Bronchial epithelial cell (primary cell): ENCODE data around the gene TPRG1. TPM values are rescaled to one million over a fixed set of nuclear protein-coding genes. Genes with fewer than 3 reads are reported as not detected.

Experiments used
- DNase-seq: peaks from one replicate; pipeline ENCODE4 v3.0.0-alpha.2; 2010; ENCODE audit warnings: low read depth
- FAIRE-seq: peaks from 2 replicates; lab custom pipeline; 2011; peaks lifted over from hg19 to GRCh38; lab: Jason Lieb, UNC
- H3K27me3 ChIP-seq: 2 replicates; pipeline ENCODE4 v1.5.1; 2011; ENCODE audit warnings: low read length; ENCODE audit not compliant: control insufficient read depth, insufficient read depth
- H3K36me3 ChIP-seq: 2 replicates; pipeline ENCODE4 v1.5.1; 2011; ENCODE audit warnings: low read length; ENCODE audit not compliant: control insufficient read depth, insufficient read depth
- H3K4me3 ChIP-seq: 2 replicates; pipeline ENCODE4 v1.5.1; 2011; ENCODE audit warnings: mild to moderate bottlenecking, low read depth, low read length, control low read depth
- total RNA-seq: library from RNA; depleted of rRNA; stranded (reverse); fragments of >200 nt; gene quantifications from 2 replicates; pipeline ENCODE4 v1.2.1, GENCODE V29; 2014
- TF ChIP-seq, protein P1 (sequence below): IDR thresholded peaks from 2 replicates; pipeline ENCODE4 v1.5.1; 2011; ENCODE audit warnings: mild to moderate bottlenecking, moderate library complexity, low read length, control low read depth, inconsistent platforms; ENCODE audit not compliant: insufficient read depth, severe bottlenecking

Gene TPRG1
- total RNA-seq, 1 donor from 2014 or later = 1.6 TPM

GRCh38 chr3:189143321-189143720, 28.4 kb upstream of the TPRG1 start:
- Histone ChIP-seq H3K4me3 (no peak overlapping the region), H3K36me3 (no peaks in the 10 kb centered on the region), H3K27me3 (no peaks in the 10 kb centered on the region)
- TF ChIP-seq, protein P1, sequence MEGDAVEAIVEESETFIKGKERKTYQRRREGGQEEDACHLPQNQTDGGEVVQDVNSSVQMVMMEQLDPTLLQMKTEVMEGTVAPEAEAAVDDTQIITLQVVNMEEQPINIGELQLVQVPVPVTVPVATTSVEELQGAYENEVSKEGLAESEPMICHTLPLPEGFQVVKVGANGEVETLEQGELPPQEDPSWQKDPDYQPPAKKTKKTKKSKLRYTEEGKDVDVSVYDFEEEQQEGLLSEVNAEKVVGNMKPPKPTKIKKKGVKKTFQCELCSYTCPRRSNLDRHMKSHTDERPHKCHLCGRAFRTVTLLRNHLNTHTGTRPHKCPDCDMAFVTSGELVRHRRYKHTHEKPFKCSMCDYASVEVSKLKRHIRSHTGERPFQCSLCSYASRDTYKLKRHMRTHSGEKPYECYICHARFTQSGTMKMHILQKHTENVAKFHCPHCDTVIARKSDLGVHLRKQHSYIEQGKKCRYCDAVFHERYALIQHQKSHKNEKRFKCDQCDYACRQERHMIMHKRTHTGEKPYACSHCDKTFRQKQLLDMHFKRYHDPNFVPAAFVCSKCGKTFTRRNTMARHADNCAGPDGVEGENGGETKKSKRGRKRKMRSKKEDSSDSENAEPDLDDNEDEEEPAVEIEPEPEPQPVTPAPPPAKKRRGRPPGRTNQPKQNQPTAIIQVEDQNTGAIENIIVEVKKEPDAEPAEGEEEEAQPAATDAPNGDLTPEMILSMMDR = no peak
- FAIRE-seq (no peak), DNase-seq (no peak)

DNA sequence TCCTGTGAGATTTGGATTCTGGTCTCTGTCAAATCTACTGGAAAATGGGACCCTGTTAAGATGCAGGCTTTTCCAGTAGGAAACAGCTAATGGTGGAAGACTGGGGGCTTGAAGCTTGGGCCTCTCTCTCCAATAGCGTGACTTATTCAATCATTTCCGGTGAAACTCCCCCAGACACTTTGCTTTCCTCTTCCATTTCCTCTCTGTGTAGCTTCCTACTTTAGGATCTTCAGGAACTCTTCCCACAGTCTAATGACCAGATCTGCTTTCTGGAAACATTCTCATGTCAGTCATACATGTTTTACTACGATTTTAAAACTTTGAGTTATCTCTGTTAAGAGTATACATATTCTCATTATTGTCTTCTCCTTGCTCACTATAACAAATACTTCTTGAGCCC, 28.0 kb upstream of the TPRG1 start:
- Histone ChIP-seq H3K4me3 (no peak overlapping the region), H3K27me3 (no peaks in the 10 kb centered on the region), H3K36me3 (no peaks in the 10 kb centered on the region)
- no peak for DNase-seq
- FAIRE-seq = no peak
- TF ChIP-seq, protein P1 = no peak

- H3K4me3 ChIP-seq = no peak overlapping the region
- peaks cover 2% of the 10 kb centered on the region for H3K27me3 ChIP-seq
- FAIRE-seq (no peak), DNase-seq (peak; percentile 69)
- TF ChIP-seq, protein P1 = no peak
- no peaks in the 10 kb centered on the region for H3K36me3 ChIP-seq
Observed at GRCh38 chr3:189144645-189145044, 27.1 kb upstream of the TPRG1 start.

DNA sequence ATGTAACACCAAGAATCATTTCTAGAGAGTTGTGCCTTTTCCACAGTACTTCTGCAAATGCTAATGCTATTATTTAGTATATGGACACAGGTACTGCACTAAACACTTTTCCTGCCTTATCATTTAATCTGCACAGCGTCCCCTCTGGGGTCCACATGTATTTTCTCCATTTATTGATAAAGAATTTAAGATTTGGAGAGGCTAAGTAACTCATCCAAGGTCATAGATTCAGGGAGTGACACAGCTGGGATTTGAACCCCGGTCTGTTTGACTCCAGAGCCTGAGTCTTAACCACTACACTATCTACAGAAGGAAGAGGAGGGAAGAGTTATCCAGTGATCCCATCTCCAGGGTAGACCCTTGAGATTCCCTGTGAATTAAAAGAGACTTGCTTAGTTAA, 24.9 kb upstream of the TPRG1 start:
- TF ChIP-seq, protein P1 = no peak
- no peak for FAIRE-seq

DNA sequence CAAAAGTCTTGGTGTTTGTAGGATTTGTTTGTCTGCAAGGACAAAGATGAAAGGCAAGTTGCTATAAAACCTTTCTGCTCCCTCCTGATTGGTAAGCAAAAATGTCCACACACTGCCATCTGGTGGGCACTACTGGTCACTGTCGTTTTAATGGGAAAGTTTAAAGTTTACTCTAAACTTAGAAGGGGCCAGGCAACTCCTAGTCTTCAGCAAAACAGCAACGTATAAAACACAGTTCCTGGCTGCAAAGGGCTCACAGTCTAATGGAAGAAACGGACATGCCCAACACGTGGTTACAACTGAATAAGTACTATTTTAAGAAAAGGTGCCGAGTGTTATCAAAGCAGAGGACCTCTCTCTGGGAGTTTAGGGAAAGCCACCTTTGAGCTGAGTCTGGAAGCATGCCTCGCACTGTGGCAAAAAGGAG, 23.7 kb upstream of the TPRG1 start:
- no peaks in the 10 kb centered on the region for H3K36me3 ChIP-seq
- no peak overlapping the region for H3K4me3 ChIP-seq
- DNase-seq (peak; percentile 53), FAIRE-seq (peak; percentile 7)
- H3K27me3 ChIP-seq = peaks cover 2% of the 10 kb centered on the region
- TF ChIP-seq, protein P1 = peak; percentile 72

More for the DNA sequence above, 24.9 kb upstream of the TPRG1 start:
- Histone ChIP-seq H3K36me3 (no peaks in the 10 kb centered on the region), H3K27me3 (peaks cover 2% of the 10 kb centered on the region), H3K4me3 (no peak overlapping the region)
- DNase-seq = no peak

- FAIRE-seq (no peak), DNase-seq (no peak)
- H3K36me3 ChIP-seq = no peaks in the 10 kb centered on the region
- H3K27me3 ChIP-seq = peaks cover 2% of the 10 kb centered on the region
- H3K4me3 ChIP-seq = no peak overlapping the region
- TF ChIP-seq, protein P1 = no peak
Observed at GRCh38 chr3:189149203-189149602, 22.6 kb upstream of the TPRG1 start.
